Stimulated activated naive CD8-positive, alpha-beta T cell treated with anti-CD3 and anti-CD28 coated beads, Interleukin-15, Interleukin-2, amounts not matched to agents 100 ng/mL and 50 ng/mL, for 24 hours (primary cell): ENCODE results near the gene KRTAP10-6.
"Not testable (repeated sequence)": the region's sequence is repeated elsewhere in the genome, so short reads cannot be mapped to it uniquely, and the experiment has no call there.

ENCODE experiments used
- H3K27ac Mint-ChIP-seq: one replicate; pipeline ENCODE4 v1.8.0; 2021; ENCODE audit warnings: mild to moderate bottlenecking, mixed read lengths
- H3K27me3 Mint-ChIP-seq: one replicate; pipeline ENCODE4 v1.8.0; 2021; ENCODE audit warnings: mixed read lengths
- H3K36me3 Mint-ChIP-seq: one replicate; pipeline ENCODE4 v1.8.0; 2021; ENCODE audit warnings: low read depth, mixed read lengths
- H3K4me1 Mint-ChIP-seq: one replicate; pipeline ENCODE4 v1.8.0; 2021; ENCODE audit warnings: low read depth, mixed read lengths
- H3K4me3 Mint-ChIP-seq: one replicate; pipeline ENCODE4 v1.8.0; 2021; ENCODE audit warnings: mild to moderate bottlenecking, mixed read lengths
- H3K9me3 Mint-ChIP-seq: one replicate; pipeline ENCODE4 v1.8.0; 2021; ENCODE audit warnings: mixed read lengths

KRTAP10-6 gene

GRCh38 chr21:44550285-44550684 is 42.0 kb downstream of the KRTAP10-6 start:
- Mint-ChIP-seq H3K9me3 (peaks cover 29% of the 10 kb centered on the region), H3K4me1 (peaks cover 22% of the 10 kb centered on the region), H3K36me3 (peaks cover 22% of the 10 kb centered on the region)
- H3K27ac Mint-ChIP-seq, H3K27me3 Mint-ChIP-seq, H3K4me3 Mint-ChIP-seq: not testable (repeated sequence)

DNA sequence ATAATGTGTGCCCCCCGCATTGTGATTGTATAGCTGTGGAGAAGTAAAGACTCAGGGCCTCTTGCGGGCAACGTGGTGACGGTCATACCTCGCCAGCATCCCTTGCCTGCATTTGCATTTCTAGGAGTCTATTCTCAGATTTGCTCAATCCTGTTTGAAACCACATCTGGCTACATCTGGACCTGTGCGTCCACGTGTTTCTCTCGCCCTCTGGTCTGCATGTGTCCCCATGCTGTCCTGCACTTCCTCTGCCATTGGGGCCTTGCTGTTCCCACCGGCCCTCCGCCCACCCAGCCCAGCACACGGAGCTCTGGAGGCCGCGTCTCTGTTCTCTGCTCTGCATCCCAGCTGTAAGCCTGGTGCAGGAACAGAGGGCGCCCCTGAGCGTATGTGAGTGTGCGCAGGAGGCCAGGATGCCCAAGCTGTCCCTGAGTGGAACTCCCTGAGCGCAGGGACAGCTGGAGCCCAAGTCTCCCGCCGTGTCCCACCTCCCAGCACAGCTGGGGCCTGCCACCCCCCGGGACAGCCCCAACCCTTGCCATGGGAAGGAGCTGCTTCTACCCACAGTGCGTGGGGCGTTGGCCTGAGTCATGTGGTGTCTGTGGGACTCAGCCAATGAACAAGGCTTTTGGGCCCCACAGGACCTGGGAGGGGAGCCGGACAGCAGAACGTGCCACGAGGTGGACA is 42.6 kb downstream of the KRTAP10-6 start:
- Mint-ChIP-seq H3K27me3 (no peaks in the 10 kb centered on the region), H3K4me1 (peaks cover 22% of the 10 kb centered on the region), H3K36me3 (peaks cover 22% of the 10 kb centered on the region), H3K4me3 (no peak overlapping the region), H3K9me3 (peaks cover 30% of the 10 kb centered on the region), H3K27ac (no peak overlapping the region)

DNA sequence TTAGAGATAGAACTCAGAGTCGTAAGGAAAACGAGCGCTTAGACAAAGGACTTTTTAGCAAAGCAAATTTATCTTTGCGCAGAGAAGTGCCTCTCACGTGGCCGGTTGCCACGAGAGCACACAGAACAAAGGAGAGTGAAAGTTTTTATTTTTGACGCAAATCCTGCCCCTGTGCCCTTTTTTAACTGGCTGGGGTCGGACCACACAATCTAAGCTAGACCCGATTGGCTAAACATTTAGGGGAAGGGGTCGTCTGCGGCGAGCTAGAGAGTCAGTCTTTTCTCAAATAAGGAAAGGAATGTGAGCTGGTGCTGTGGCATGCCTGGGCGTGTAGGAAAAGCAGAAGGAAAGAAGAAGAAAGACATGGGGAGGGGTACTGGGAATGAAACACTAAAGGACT is 43.4 kb downstream of the KRTAP10-6 start:
- Mint-ChIP-seq H3K4me3 (no peak overlapping the region), H3K36me3 (peaks cover 22% of the 10 kb centered on the region), H3K4me1 (peaks cover 22% of the 10 kb centered on the region), H3K9me3 (peaks cover 30% of the 10 kb centered on the region), H3K27me3 (no peaks in the 10 kb centered on the region), H3K27ac (no peak overlapping the region)

DNA sequence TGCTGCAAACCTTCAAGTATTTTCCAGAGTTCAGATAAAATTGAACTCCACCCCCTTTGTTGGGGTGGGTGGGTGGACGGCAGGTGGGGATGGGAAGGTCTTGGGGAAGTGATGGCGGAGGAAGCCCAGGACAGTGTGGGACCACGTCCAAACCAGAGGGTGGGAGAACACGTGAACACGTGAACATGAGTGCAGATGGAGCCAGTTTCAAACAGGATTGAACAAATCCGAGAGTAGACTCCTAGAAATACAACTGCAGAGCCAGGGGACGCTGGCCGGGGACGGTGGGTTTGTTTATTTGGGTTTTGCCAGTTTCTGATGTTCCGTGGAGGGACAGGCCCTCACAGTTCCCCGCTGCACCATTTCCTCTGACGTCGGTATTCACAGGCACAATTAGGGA is 43.9 kb downstream of the KRTAP10-6 start:
- peak overlapping the region; percentile 69 for H3K4me3 Mint-ChIP-seq
- peaks cover 27% of the 10 kb centered on the region for H3K9me3 Mint-ChIP-seq
- H3K36me3 Mint-ChIP-seq, result peaks cover 22% of the 10 kb centered on the region
- H3K4me1 Mint-ChIP-seq, result peaks cover 22% of the 10 kb centered on the region
- H3K27ac Mint-ChIP-seq, result peak overlapping the region; percentile 66
- H3K27me3 Mint-ChIP-seq, result no peaks in the 10 kb centered on the region

DNA sequence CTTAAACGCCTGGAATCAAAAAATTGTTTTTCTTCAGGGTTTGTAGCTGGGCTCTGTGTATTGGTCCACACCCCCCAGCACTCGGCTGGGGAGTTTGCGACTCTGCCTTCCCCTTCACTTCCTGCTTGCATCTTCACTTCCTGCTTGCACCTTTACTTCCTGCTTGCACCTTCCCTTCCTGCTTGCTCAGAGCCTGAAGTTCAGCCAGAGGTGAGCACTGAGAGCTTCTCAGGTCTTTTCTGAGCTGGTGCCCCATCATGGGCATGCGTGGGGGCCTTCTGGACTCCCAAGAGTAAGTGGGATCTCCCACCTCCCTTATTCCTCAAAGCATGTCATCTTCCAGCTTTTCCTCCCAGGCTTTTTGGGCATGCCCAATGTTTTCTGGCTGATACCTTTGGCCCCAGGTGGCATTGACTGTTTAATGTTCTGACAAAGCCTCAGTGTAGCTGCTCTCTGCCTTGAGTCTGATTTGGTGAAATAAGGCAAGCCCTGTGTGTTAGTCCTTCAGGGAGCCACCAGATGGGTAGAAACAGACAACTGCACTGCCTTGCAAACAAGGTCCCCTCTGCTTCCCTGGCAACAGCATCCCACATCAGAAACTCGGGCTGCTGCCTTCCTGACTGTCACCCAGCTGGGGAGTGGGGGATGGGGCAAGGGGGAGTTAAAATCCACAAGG is 44.5 kb downstream of the KRTAP10-6 start:
- Mint-ChIP-seq H3K4me1 (peaks cover 22% of the 10 kb centered on the region), H3K36me3 (peaks cover 22% of the 10 kb centered on the region), H3K4me3 (peak overlapping the region; percentile 69), H3K9me3 (peaks cover 21% of the 10 kb centered on the region), H3K27me3 (no peaks in the 10 kb centered on the region), H3K27ac (peak overlapping the region; percentile 88)

- peaks cover 19% of the 10 kb centered on the region for H3K36me3 Mint-ChIP-seq
These were observed 47.7 kb downstream of the KRTAP10-6 start for GRCh38 chr21:44544566-44544965.

DNA sequence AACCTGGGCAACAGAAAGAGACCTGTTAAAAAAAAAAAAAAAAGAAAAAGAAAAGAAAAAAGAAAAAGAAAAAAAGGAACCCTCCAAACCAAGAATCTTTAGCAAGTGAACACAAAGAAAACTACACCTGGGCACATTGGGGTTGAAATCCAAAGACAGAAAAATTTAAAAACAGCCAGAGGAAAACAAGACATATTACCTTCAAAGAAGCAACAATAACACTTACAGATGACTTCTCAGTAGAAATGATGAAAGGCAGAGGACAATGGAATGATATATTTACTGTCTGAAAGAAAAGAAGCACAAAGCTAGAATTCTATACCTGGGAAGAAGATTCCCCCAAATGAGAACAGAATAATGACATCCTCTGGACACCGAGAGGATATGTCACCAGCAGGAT is 49.6 kb downstream of the KRTAP10-6 start:
- H3K9me3 Mint-ChIP-seq, result peaks cover 19% of the 10 kb centered on the region
- peaks cover 9% of the 10 kb centered on the region for H3K4me1 Mint-ChIP-seq
- no peak overlapping the region for H3K4me3 Mint-ChIP-seq
- peaks cover 18% of the 10 kb centered on the region for H3K36me3 Mint-ChIP-seq
- H3K27ac Mint-ChIP-seq, result no peak overlapping the region
- no peaks in the 10 kb centered on the region for H3K27me3 Mint-ChIP-seq

More at GRCh38 chr21:44544566-44544965, 47.7 kb downstream of the KRTAP10-6 start:
- peaks cover 22% of the 10 kb centered on the region for H3K4me1 Mint-ChIP-seq
- H3K4me3 Mint-ChIP-seq, result no peak overlapping the region
- H3K9me3 Mint-ChIP-seq, result peaks cover 21% of the 10 kb centered on the region
- no peaks in the 10 kb centered on the region for H3K27me3 Mint-ChIP-seq
- no peak overlapping the region for H3K27ac Mint-ChIP-seq
